Mesenteric fat pad (tissue), 1 donor: ENCODE data around the gene FNBP1. TPM values are rescaled to one million over a fixed set of nuclear protein-coding genes. Genes with fewer than 3 reads are reported as not detected.

Experiments used
- DNase-seq: peaks from one replicate; pipeline ENCODE4 v3.0.0-alpha.2; 2020; ENCODE audit warnings: low spot score
- long read RNA-seq: library from polyadenylated mRNA; unstranded; transcript quantifications from one replicate; pipeline ENCODE4 v2.0.0, GENCODE V29; 2020
- total RNA-seq: library from RNA; stranded (reverse); fragmentation: NEBNext Ultra II Directional; extraction: Animal tissue kit (Norgen Biotek cat#: 25700); gene quantifications from one replicate; pipeline ENCODE4 v1.2.1, GENCODE V29; 2021
- donor health status: DM: yes; HTN: yes; CAD: no.

Gene FNBP1
- total RNA-seq = 39.5 TPM
- long read RNA-seq, partial matches to known transcripts = 6 of 30 reads
- long read RNA-seq, other reads (novel, unspliced or antisense) = 24 of 30 reads

- peak; percentile 94 for DNase-seq
Observed at GRCh38 chr9:130042885-130043653, at the start of gene FNBP1. Gene FNBP1, minus strand, starts transcription at chr9:130043189. Its CDS starts 214 bp downstream, at chr9:130042975.

- no peak for DNase-seq
Observed at GRCh38 chr9:130090915-130091314, 47.9 kb upstream of the FNBP1 start.

- DNase-seq = peak; percentile 6
Observed at GRCh38 chr9:130089141-130089540, 46.2 kb upstream of the FNBP1 start.

GRCh38 chr9:130088051-130088450 lies 45.1 kb upstream of the FNBP1 start:
- peak; percentile 43 for DNase-seq

GRCh38 chr9:130084337-130084736 lies 41.3 kb upstream of the FNBP1 start:
- DNase-seq = peak; percentile 18

GRCh38 chr9:130078547-130078946 lies 35.6 kb upstream of the FNBP1 start:
- DNase-seq = peak; percentile 41

- DNase-seq = no peak
Observed at GRCh38 chr9:130073373-130073772, 30.4 kb upstream of the FNBP1 start.

GRCh38 chr9:130072515-130073235 lies 29.7 kb upstream of the FNBP1 start:
- no peak for DNase-seq

GRCh38 chr9:130069048-130069447 lies 26.1 kb upstream of the FNBP1 start:
- DNase-seq = no peak

GRCh38 chr9:130064621-130065020 lies 21.6 kb upstream of the FNBP1 start:
- DNase-seq = no peak

GRCh38 chr9:130062750-130063149 lies 19.8 kb upstream of the FNBP1 start:
- no peak for DNase-seq

- DNase-seq = no peak
Observed at GRCh38 chr9:130060296-130060695, 17.3 kb upstream of the FNBP1 start.

- DNase-seq = no peak
Observed at GRCh38 chr9:130058887-130059286, 15.9 kb upstream of the FNBP1 start.

GRCh38 chr9:130058154-130058553 lies 15.2 kb upstream of the FNBP1 start:
- no peak for DNase-seq

- DNase-seq = peak; percentile 35
Observed at GRCh38 chr9:130054820-130055219, 11.8 kb upstream of the FNBP1 start.

GRCh38 chr9:130054325-130054786 lies 11.4 kb upstream of the FNBP1 start:
- no peak for DNase-seq

- peak; percentile 94 for DNase-seq
Observed at GRCh38 chr9:130053504-130054324, 10.7 kb upstream of the FNBP1 start, which contains the start of gene GPR107. Gene GPR107, plus strand, starts transcription at chr9:130053906. Its CDS starts 27 bp downstream, at chr9:130053933.

- no peak for DNase-seq
Observed at GRCh38 chr9:130053109-130053503, 10.1 kb upstream of the FNBP1 start.

GRCh38 chr9:130051855-130052254 lies 8.9 kb upstream of the FNBP1 start:
- DNase-seq = no peak

- DNase-seq = no peak
Observed at GRCh38 chr9:130050462-130050861, 7.5 kb upstream of the FNBP1 start.
